AG09309 (cell line): Measurements from ENCODE around the gene PSMA4.

Experiments used
- DNase-seq: peaks from one replicate; pipeline ENCODE4 v3.0.0-alpha.2; 2010; ENCODE audit warnings: low read depth
- H3K4me3 ChIP-seq: 2 replicates; pipeline ENCODE4 v1.5.1; 2011; ENCODE audit warnings: mild to moderate bottlenecking, low read depth, low read length, moderate library complexity; ENCODE audit not compliant: control insufficient read depth
- CTCF ChIP-seq: IDR thresholded peaks from 2 replicates; pipeline ENCODE4 v1.5.1; 2011; ENCODE audit warnings: mild to moderate bottlenecking, low read depth, low read length, inconsistent platforms; ENCODE audit not compliant: insufficient read depth, control insufficient read depth; ENCODE audit errors: missing control alignments

PSMA4 gene

GRCh38 chr15:78565097-78565950 lies 25.1 kb downstream of the PSMA4 start, which contains the start of gene CHRNA5:
CHRNA5 (plus strand) TSS chr15:78565520; CDS start chr15:78565720, 200 bp downstream.
- H3K4me3 ChIP-seq, result peak within 1 kb of the TSS; percentile 46
- DNase-seq, result peak; percentile 13
- no peak for TF ChIP-seq CTCF

- peak overlapping the region; percentile 46 for H3K4me3 ChIP-seq
- peak; percentile 17 for TF ChIP-seq CTCF
- DNase-seq, result no peak
These were observed 25.9 kb downstream of the PSMA4 start for GRCh38 chr15:78565951-78566774.

- no peak for DNase-seq
- TF ChIP-seq CTCF, result no peak
- no peak overlapping the region for H3K4me3 ChIP-seq
These were observed 27.3 kb downstream of the PSMA4 start for GRCh38 chr15:78567531-78567930.

GRCh38 chr15:78570710-78571109 lies 30.5 kb downstream of the PSMA4 start:
- DNase-seq, result no peak
- H3K4me3 ChIP-seq, result no peak overlapping the region
- no peak for TF ChIP-seq CTCF

GRCh38 chr15:78571382-78571781 lies 31.1 kb downstream of the PSMA4 start:
- DNase-seq, result no peak
- no peak for TF ChIP-seq CTCF
- no peak overlapping the region for H3K4me3 ChIP-seq

GRCh38 chr15:78573416-78573815 lies 33.2 kb downstream of the PSMA4 start:
- DNase-seq, result no peak

More at GRCh38 chr15:78573416-78573815, 33.2 kb downstream of the PSMA4 start:
- no peak overlapping the region for H3K4me3 ChIP-seq
- no peak for TF ChIP-seq CTCF
